Measurements from ENCODE around the gene PNMT. TPM values are rescaled to one million over a fixed set of nuclear protein-coding genes. Genes with fewer than 3 reads are reported as not detected.

The PNMT gene
- total and polyA plus RNA-seq, 2 of the 4 experiments (the other 2 are of a cell fraction): not detected

DNA sequence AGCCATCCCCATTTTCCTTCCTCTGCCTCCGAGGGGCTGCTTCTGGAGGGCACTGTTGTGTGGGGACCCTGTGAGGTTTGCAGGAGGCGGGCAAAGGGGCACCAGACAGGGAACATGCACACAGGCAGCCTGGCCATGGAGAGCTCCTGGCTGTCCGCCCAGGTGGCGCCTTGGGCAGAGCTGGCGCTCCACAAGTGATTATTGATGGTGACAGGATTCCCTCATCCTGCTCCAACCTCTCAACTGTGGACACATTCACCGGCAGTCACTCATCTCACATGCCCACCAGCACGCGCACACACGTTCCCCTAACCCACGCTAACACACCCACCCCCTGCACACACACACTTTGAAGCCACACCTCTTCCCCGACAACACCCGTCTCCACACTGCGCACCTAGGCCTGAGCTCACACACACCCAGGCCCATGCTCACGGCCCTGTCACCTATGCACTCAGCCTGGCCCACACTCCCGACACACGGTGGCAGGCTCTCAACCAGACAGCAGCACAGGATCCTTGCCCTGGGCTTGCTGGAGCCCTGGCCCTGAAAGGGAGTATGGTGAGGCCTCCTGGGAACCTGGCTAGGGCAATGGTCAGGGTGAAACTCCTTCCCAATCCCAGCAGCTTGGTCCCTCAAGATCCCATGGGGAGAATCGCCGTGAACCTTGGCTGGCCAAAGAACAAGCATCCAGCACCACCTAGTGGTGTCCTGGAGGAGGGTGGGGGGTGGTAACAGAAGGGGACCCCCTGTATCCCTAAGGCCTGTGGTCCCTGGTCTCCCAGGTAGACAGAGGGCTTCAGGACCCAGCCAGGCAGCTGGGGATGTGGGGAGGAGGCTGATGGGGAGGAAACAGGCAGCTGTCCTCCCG, 3.6 kb downstream of the PNMT start:
- no peak overlapping the region for H3K23ac ChIP-seq (ENCODE audit: low read depth, low read length)
- ChIA-PET POLR2A (ENCODE audit: unreplicated experiment) (no interaction called here), CTCF (interaction anchor here (0.8 to 2.8 kb wide), 5 partner anchors 15 to 124 kb away, joined by 3 to 11 read pairs (median 3); partner anchors contain the start of gene PGAP3)
- peak; percentile 27 for DNase-seq
- no peaks in the 10 kb centered on the region for H3K79me1 ChIP-seq (ENCODE audit: low read depth in 1 of 2, low read length in 2 of 2)
- no peak overlapping the region; the same call in 1 of the 2 replicates for H2AK5ac ChIP-seq (ENCODE audit: low read depth, low read length)
- peak overlapping the region; percentile 56 for H2AFZ ChIP-seq (replicated peaks; ENCODE audit: low read length, poor library complexity)
- no peak overlapping the region for H3K56ac ChIP-seq (ENCODE audit: extremely low read depth, insufficient read depth, low read length)
- peaks cover 2% of the 10 kb centered on the region; the same call in 1 of the 2 replicates for H3K36me3 ChIP-seq (ENCODE audit: control insufficient read depth, insufficient read depth, low read length)
- no peak overlapping the region for H2BK15ac ChIP-seq (ENCODE audit: low read depth, low read length)
- H3K4me3 ChIP-seq (ENCODE audit: insufficient read depth, low read depth, low read length): no peak overlapping the region
- no peak overlapping the region for H3K4me2 ChIP-seq (ENCODE audit: low read depth, low read length)
- dilution Hi-C loops (cut with HindIII; ENCODE audit: low sequenced_read_pairs, unreplicated experiment): no loop called here
- no peaks in the 10 kb centered on the region for H4K20me1 ChIP-seq (ENCODE audit: insufficient read depth, low read length)
- no peak overlapping the region for H3K4ac ChIP-seq (ENCODE audit: low read depth, low read length)
- ATAC-seq (ENCODE audit: low read depth): peak; percentile 60
- WGBS, 2 experiments (ENCODE audit: extremely low coverage in 2 of 2, insufficient read length in 1 of 2): 43% methylated on average over 5 of the region's 19 CpGs; no CpG with 5 or more reads in 1 of the 2 experiments
- no peaks in the 10 kb centered on the region for H3K9me1 ChIP-seq (ENCODE audit: insufficient read depth, low read length)
- no peak overlapping the region for H3K18ac ChIP-seq (ENCODE audit: low read depth, low read length)
- in situ Hi-C loops (cut with MboI; ENCODE audit: low sequenced_read_pairs): no loop called here
- peak overlapping the region; percentile 28 for H2AK9ac ChIP-seq (replicated peaks; ENCODE audit: low read depth, low read length, poor library complexity)
- no peak overlapping the region for H3K9ac ChIP-seq (ENCODE audit: low read depth, low read length)
- H2BK5ac ChIP-seq (ENCODE audit: low read depth, low read length, poor library complexity, severe bottlenecking): no peak overlapping the region
- H3K14ac ChIP-seq (replicated peaks; ENCODE audit: low read depth, low read length): no peak overlapping the region; the same call in 1 of the 2 replicates
- H4K91ac ChIP-seq (ENCODE audit: insufficient read depth, low read depth, low read length): no peak overlapping the region
- intact Hi-C loops (cut with micrococcal nuclease): loop anchor here (1.0 kb wide), 1 partner anchor 50 kb away; no protein-coding TSS in a partner anchor
- H3K4me1 ChIP-seq (ENCODE audit: control insufficient read depth, insufficient read depth, low read length): peaks cover 3% of the 10 kb centered on the region; the same call in 1 of the 2 replicates
- no peak overlapping the region for H4K8ac ChIP-seq (ENCODE audit: low read depth in 2 of 2, low read length in 2 of 2)
- no peak overlapping the region for H2BK20ac ChIP-seq (ENCODE audit: low read depth, low read length)
- no peak overlapping the region for H3K27ac ChIP-seq (ENCODE audit: insufficient read depth, low read length)
- TF ChIP-seq, protein P1, sequence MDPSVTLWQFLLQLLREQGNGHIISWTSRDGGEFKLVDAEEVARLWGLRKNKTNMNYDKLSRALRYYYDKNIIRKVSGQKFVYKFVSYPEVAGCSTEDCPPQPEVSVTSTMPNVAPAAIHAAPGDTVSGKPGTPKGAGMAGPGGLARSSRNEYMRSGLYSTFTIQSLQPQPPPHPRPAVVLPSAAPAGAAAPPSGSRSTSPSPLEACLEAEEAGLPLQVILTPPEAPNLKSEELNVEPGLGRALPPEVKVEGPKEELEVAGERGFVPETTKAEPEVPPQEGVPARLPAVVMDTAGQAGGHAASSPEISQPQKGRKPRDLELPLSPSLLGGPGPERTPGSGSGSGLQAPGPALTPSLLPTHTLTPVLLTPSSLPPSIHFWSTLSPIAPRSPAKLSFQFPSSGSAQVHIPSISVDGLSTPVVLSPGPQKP (IDR thresholded peaks at IDR 0.05; ENCODE audit: borderline replicate concordance, low read depth, low read length): no peak
- no peak for TF ChIP-seq BHLHE40 (IDR thresholded peaks at IDR 0.05; ENCODE audit: low read depth, low read length)
- peak; percentile 31; the same call in 1 of the 2 replicates for TF ChIP-seq MAZ (IDR thresholded peaks at IDR 0.05; ENCODE audit: borderline replicate concordance, low read depth, low read length)
- TF ChIP-seq SMC3 (IDR thresholded peaks at IDR 0.05; ENCODE audit: low read depth, low read length): peak; percentile 43; the same call in 1 of the 2 replicates
- no peak for TF ChIP-seq MXI1 (IDR thresholded peaks at IDR 0.05; ENCODE audit: borderline replicate concordance, low read depth, low read length)
- peak; percentile 68 for TF ChIP-seq RAD21 (IDR thresholded peaks at IDR 0.05; ENCODE audit: low read length)
- TF ChIP-seq, protein P2, sequence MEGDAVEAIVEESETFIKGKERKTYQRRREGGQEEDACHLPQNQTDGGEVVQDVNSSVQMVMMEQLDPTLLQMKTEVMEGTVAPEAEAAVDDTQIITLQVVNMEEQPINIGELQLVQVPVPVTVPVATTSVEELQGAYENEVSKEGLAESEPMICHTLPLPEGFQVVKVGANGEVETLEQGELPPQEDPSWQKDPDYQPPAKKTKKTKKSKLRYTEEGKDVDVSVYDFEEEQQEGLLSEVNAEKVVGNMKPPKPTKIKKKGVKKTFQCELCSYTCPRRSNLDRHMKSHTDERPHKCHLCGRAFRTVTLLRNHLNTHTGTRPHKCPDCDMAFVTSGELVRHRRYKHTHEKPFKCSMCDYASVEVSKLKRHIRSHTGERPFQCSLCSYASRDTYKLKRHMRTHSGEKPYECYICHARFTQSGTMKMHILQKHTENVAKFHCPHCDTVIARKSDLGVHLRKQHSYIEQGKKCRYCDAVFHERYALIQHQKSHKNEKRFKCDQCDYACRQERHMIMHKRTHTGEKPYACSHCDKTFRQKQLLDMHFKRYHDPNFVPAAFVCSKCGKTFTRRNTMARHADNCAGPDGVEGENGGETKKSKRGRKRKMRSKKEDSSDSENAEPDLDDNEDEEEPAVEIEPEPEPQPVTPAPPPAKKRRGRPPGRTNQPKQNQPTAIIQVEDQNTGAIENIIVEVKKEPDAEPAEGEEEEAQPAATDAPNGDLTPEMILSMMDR (conservative IDR thresholded peaks at IDR 0.05; ENCODE audit: low read depth, low read length): peak; percentile 66
- no peak overlapping the region for H2BK120ac ChIP-seq (ENCODE audit: low read depth, low read length)
- no peak overlapping the region for H4K5ac ChIP-seq (ENCODE audit: low read depth, low read length)
- no TSS peak for BruUV-seq (replicated peaks)
- no peaks in the 10 kb centered on the region for H3K9me3 ChIP-seq (ENCODE audit: control insufficient read depth, insufficient read depth, low read length)
- H3K27me3 ChIP-seq (ENCODE audit: control insufficient read depth, insufficient read depth, low read length): peaks cover 39% of the 10 kb centered on the region

Measured in IMR-90 (cell line).